Mucosa of gallbladder (tissue), 1 donor: ENCODE results near the gene SPRED3. TPM values are rescaled to one million over a fixed set of nuclear protein-coding genes. Genes with fewer than 3 reads are reported as not detected.

Source experiments
- DNase-seq: peaks from one replicate; pipeline ENCODE4 v3.0.0-alpha.2; 2020; ENCODE audit warnings: low spot score
- total RNA-seq: library from RNA; stranded (reverse); gene quantifications from one replicate; pipeline ENCODE4 v1.2.1, GENCODE V29; 2021
- donor health status: DM: no; HTN: no; CAD: no.

The SPRED3 gene
- total RNA-seq, 1 donor from 2014 or later = 3.4 TPM

DNA sequence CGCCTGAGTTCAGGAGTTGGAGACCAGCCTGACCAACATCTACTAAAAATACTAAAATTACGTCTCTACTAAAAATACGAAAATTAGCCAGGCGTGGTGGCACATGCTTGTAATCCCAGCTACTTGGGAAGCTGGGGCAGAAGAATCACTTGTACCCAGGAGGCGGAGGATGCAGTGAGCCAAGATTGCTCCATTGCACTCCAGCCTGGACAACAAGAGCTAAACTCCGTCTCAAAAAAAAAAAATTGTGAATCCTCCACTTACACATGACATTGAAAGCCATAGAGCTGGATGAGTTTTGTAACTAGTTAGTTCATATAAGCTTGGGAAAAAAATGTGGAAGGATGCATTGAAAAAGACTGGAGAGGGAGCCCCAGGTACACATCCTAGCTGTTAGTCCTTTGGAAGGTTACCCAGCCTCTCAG lies 14.6 kb upstream of the SPRED3 start:
- no peak for DNase-seq

DNA sequence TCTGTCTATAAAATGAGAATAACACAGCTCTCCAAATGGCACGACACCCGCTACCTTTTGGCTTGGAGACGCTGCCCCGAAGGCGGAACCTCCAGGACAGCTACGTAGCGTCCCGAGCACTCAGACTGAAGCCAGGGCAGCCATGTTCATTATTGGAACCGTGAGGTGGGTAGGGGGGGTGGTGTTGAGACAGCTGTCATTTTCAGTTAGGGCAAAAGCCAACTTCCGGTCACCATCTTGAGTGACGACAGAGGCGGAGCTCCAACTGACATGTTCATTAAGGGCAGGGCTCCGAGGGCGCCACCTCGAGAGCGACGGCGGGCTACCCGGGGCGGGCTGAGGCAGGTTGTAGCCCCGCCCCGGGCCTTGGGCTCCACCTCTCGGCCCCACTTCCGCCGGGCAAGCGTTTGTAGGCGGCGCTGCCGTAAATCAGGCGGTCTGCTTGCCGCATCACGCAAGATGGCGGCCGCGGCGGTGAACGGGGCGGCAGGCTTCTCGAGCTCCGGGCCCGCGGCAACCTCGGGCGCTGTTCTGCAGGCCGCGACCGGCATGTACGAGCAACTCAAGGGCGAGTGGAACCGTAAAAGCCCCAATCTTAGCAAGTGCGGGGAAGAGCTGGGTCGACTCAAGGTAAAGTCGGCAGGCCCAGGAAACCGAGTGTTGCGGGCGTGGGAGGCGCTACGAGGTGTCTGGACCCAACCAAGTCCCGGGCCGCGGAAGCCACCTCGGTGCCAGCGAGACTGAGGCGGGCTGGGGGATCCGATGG lies 14.0 kb upstream of the SPRED3 start, which contains the start of gene PSMD8:
Gene PSMD8, plus strand, starts transcription at position 240 of the 766 bp plus-strand sequence. Its CDS starts 31 bp downstream, at position 271.
- DNase-seq = peak; percentile 99

DNA sequence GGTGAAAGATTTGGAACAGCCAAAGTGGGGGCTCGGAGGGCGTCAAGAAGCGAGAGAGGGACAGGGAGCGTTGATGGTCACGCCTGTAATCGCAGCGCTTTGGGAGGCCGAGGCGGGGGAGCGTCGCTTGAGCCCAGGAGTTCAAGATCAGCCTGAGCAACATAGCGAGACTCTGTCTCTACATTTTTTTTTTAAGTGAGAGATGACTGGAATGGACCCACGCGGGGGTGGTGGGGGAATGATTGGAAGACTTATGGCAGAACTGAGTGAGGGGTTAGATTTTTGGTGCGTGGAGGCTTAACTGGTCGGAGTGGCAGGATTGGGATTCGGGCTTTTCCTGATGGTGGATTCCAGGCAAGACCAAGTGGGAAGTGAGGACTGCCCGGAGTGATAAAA lies 13.4 kb upstream of the SPRED3 start:
- no peak for DNase-seq

DNA sequence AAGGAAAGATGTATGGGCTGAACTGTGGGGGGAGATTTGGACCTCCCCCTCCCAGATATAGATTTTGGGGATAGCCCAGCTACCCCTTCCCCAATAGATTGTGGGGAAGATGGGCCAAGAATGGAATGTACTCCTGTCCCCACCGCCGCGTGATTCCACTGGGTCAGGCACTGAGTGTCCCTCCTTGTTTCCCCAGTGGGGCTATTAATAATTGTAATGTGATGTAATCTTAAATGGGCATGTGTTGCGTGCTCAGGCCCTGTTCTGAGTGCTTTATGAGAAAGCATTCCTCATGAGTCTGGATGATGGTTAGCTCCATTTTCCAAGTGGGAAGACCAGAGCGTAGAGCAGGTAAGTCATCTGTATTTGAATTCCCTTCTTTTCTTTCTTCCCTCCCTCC lies 12.7 kb upstream of the SPRED3 start:
- no peak for DNase-seq

DNA sequence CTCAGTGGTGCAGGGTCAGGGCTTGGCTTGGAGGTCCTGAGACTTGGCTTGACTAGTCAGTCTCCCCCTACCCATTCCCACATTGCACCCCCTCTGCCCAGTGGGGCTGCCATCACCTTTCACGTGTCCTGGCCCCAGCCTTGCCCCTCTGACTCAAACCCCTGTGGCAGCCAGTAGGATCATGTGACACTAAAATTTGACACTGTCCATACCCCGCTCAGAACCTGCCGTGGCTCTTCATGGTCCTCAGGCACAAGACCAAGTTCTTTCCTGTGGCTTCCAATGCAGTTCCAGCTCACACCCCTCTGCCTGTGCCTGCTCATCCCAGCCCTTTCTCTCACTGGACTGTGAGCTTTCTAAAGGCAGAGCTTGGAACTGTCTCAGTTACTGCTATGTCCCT lies 11.9 kb upstream of the SPRED3 start:
- DNase-seq = no peak

DNA sequence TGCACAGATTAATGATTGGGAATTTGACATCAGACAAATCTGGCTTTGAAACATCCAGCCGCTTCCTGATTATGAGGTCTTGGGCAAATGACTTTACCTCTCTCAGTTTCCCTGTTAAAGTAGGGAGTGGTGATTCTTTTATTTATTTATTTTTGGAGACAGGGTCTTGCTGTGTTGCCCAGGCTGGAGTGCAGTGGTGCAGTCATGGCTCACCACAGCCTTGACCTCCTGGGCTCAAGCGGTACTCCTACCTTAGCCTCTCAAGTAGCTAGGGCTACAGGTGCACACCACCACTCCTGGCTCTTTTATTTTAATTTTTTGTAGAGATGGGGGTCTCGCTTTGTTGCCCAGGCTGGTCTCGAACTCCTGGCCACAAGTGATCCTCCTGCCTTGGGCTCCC lies 11.4 kb upstream of the SPRED3 start:
- no peak for DNase-seq

DNA sequence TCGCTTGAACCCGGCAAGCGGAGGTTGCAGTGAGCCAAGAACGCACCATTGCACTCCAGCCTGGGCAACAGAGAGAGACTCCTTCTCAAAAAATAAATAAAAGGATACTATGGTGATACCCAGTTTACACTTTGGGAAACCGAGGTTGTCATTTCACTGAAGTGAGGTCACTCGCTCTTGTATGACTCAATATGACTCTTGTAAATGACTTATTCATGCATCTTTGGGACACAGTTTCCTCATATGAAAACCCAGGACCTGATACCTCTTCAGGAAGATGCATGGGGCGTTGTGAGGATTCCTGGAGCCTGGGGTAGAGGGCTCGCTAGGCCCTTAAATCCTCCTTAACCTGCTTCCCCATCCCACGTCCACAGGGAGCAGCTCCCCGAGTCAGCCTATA lies 9.6 kb upstream of the SPRED3 start:
- DNase-seq = no peak

DNA sequence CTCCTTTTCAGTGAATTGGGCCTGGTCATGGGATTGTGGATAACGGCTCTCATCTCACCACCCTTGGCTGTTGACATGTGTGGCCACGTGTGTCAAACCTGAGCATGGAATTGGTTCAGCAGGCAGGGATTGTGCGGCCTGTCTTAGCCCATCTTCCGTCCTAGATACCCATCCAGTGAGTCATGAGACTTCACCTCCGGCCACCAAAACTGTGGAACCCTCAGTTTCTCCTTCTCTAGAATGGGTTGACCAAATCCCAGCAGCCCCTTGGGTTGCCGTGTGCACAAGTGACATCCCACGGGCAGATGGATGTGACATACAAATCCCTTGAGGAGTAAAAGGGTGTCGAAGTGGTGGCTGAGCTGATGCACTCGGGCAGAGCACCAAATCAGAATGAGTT lies 7.4 kb upstream of the SPRED3 start:
- no peak for DNase-seq

DNA sequence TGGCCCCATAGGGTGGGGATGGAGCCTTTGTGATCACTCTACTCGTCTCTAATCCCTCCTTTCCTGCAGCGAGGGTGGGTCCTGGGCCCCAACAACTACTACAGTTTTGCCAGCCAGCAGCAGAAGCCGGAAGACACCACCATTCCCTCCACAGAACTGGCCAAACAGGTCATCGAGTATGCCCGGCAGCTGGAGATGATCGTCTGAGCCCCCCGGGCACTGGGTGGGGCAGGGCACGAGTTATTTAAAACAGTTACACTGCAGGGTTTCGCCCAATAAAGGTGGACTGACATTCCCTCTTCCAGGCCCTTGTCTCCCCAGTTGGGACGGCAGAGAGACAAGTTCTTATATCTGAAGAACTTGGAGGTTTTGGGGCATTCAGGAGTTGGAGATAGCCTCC lies 5.3 kb upstream of the SPRED3 start:
- DNase-seq = no peak

DNA sequence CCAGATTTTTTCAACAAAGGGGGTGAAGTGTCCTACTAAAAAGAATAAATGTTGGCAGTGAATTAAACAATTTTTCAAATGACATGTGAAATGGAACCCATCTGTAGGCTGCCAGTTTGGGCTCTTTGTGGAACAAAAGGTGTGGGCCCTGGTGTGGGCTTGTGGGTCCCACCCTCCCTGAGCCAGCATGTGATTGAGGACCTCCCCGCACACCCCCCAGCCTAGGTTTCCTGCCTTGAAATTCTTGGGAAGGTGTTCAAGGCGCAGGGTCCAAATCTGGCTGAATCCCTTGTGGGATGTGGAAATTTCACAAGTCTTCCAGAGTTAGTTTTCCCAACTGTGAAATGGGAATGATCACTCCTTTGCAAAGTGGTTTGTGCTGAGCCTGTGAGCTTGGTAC lies 4.8 kb upstream of the SPRED3 start:
- no peak for DNase-seq

DNA sequence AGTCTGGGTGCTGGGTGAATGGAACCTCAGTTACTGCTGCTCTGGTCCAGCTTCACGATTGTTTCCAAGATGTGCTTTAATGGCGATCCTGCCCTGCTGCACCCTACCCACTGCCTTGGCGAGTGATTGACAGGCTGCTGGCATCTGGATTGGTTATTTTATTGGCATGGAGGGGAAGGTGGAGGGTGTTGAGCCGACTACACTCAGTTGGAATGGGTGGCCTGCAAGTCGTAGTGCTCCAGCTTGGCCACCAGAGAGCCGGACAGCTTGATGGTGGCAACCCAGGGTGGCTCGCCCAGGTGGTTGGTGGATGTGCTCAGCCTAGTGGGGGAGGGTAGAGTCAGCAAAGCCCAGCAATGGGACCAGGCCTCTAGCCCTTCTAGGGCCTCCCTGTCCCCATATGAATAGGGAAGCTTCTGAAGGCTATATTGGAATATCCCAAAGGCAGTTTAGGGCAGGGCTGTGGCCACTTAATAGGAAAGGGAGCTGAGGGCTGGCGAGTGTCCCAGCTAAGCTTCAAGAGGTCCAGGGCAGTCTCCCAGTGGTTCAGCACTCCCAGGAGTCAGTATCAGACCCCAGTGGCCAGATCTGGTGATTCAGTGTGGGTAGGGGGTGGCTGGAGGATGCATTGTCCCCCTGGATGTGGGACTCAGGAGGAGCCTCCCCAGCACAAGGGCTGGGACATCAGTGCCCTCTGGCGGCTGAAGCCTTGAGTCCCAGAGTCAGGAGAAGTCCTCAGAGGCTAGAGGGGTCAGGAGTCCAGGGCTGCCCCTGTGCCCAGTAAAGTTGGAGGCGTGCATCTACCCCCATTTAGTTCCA lies 4.1 kb upstream of the SPRED3 start:
- no peak for DNase-seq

DNA sequence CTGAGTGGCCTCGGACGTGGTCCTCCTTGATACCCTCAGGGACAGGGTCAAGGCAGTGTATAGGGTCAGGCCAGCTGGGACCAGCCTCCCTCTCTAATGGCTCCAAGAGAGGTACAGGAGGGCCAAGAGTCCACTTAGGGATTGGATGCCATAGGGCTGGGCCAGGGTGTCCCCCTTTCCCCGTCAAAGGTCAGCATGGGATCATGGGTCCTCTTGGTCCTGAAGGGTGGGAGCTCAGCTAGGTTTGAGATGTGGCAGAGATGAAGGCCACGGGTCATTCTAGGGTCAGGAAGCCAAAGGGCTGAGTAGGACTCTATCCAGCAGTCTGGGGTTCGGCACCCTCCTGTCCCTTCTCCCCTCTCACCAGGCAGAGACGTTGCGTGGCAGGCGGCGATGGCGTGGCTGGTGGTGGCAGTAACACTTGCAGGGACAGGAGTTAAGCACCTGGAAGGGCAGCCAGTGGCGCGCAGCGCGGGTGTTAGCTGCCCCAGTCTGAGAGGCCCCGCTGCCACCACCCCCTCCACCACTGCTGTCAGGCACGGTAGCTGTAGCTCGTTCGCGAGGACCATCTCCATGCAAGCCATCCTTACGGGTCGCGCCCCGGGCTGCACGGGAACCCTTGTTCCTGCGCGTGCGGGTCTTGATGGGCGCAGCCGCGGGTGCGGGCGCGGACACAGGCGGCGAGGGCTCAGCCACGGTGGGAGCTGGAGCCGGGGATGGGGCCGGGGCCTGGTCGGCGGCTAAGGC lies 3.3 kb upstream of the SPRED3 start:
- DNase-seq = no peak

DNA sequence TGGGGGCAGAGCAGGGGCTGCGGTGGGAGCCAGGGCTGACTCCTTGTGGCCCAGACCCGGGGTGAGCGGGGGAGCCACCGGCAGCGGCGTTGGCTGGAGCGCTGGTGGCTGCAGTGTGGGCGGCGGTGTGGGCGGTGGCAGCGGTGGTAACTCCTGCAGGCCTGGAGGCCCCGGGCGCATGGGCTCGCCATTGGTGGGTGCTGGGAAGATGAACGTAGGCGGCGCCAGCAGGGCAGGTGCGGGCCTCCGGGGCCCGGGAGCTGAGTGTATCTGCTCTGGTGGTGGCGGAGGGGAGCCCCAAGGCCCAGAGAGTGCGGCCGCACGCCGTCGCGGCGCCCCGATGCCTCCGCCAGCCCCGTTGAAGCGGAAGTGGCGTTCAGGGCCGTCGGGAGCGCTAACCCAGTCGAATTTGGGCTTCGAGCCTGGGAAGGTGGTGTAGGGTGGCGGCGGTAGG lies 2.7 kb upstream of the SPRED3 start:
- no peak for DNase-seq

DNA sequence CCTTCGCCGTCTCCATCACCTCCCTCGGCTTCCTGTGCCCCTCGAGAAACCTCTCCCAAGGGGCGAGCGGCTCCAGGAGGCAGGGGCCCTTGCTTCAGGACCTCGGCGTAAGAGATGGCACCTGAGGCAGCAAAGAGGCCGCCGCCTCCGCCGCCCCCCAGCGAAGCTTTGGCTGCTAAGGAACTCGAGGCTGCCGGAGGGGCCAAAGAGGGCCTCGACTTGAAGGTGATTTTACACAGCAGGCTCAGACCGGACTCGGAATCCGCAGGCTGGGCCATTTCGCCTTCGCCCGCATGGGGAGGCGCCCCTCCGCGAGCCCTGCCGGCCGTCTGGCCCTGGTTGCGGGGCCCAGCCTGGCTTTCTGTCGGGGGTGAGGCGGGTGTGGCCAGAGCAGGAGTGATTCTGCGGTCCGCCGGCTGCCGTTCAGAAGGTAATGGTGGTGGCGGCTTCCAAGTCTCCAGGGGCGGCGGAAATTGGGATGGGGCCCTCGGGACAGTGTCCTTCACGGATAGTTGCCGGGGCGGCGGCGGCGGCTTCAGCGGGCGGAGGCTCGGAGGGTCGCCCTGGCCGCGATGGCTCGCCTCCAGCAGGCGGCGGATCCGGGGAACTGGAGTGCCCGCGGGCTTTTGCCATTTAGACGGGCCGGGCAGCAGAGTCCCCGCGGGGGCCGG lies 2.1 kb upstream of the SPRED3 start:
- DNase-seq = no peak

DNA sequence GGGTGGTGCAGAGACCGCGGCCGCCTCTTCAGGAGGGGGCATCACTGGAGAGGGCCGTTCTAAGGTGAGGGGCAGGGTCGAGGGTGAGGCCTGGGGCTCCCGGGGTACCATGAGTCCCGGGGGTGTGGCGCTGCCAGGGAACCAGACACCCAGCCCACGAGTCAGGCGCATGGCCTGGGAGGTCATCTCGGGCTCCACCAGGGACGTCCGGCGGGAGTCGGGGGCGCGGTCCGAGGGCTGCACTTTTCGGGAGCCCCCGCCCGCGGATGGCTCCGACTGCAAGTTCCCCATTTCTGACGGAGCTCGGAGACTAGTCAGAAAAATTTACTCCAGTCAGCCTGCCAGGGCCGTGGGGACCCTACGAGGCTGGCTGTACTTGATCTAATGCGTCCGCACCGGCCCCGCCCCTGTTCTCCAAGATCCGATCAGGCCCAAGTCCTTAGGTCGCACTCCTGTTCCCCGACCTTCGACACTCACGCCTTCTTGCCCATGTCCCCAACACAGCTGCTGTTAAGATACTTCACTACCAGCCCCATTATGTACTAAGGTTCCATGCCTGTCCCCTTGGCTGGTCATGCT lies 1.4 kb upstream of the SPRED3 start:
- DNase-seq = no peak

DNA sequence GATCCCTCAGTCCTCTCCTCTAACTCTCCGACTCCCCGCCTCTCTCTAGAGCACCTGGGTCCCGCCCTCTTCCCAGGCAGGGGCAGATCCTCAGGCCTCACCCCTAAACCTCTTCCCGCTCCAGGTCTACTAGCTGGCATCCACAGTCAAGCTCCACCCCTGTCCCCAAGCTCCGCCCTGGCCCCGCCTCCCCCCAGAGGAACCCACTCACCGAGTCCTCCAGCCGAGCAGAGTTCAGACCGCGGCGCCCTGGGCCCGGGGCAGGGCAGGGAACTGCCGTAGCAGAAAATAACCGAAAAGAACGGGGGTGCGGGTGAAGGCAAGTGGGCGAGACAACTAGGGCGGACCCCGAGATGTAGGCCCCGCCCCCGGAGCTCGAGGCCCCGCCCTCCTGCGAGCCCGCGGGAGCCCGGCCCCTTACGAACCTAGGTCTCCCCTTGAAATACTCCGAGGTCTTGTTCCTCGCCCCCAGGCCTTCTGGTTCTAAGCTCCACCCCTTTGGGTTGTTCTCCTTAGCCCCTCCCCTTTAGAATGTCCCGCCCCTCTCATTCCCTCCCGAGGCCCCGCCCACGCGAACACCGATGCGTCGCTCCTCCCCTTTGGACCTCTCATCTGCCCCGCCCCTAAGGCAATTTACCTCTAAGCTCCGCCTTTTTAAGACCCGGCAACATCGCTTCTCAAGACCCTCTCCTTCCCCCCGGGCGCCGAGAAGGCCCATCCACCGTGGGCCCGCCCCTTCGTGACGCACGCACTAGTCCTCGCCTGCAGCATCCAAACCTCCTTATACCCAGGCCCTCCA lies 748 bp upstream of the SPRED3 start, which contains the start of gene GGN:
Gene GGN, minus strand, starts transcription at position 485 of the 799 bp plus-strand sequence. CDS start 773 bp downstream, outside the sequence.
- DNase-seq = peak; percentile 83

DNA sequence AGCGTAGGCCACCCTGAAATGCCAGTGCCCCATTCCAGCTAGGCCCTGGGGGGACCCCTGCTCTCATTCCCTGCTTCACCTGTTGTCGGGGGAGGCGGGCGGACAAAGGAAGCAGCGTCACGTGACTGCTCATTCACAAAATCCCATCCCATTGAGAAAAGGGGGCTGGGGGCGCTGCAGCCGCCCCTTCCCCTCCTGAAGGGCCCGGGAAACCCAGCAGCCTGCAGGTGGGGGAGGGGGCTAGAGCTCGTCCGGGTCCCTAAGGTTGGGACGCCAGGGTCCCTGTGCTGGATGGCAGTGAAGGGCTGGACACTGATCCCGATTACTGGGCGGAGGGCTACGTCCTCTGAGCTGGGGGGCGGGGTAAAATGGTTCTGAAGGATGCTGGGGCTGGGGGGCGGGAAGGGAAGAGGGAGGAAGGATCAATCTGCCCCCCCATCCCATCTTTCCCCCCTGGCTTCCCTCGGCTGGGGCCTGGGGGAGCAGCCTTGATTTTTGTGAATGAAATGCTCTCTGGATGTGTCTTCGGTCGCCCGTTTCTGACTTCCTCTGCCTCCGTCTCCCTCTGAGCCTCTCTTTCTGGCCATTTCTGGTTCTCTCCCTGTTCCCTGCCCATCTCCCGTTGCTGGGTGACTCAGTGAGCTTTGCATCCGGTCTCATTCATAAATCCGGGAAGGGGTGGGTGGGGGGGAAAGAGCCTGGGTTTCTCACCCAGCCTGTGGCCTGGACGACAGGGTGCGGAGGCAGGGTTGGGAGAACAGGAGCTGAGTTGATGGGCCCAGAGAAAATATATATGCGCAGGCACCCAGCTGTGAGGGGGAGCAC lies 816 bp downstream of the SPRED3 start:
- no peak for DNase-seq

DNA sequence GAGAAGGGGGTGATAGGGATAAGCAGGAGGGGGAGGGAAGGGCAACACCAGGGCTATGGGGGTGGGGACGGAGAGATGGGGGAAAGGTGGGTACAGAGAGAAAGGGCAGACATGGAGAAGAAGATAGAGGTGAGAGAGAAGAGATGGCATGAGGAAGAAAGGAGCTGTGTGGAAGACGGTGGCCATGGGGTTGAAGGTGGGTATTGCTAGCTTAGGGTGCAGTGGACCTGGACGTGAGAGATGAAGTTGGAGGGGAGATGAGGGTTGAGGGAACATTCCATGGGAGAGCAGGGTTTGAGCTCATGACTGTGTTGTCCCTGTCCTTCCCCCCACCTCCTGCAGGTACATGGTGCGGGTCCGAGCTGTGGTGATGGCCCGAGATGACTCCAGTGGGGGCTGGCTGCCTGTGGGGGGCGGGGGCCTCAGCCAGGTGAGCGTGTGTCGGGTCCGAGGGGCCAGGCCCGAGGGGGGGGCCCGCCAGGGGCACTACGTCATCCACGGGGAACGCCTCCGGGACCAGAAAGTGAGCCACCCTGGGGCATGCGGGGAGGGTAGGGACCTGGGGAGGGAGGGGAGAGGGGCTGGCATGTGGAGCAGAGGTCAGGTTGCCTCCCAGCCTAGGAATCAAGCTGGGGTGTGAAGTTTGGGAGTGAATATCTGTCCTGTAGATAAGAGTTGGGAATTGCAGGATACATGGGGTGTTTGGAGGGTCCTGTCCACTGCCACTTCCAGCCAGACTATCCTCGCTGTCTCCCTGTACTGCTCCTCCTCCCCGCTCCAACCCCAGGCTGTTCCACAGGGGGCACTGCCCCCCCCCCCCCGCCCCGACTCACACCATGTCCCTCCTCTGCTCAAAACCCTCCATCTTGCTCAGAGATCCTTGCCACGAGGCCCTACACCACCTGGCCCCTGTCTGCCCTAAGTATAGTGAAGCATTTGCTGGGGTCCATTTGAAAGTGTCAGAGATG lies 1.7 kb downstream of the SPRED3 start:
- DNase-seq = no peak
